C1 segment of cervical spinal cord (tissue), 14 donors: ENCODE results near the gene GABBR1.

Source experiments
- DNase-seq, 14 donors: peaks; one replicate each; lab custom pipeline; 2025; lab: John Stamatoyannopoulos, UW

The GABBR1 gene

GRCh38 chr6:29620630-29621029, 12.4 kb downstream of the GABBR1 start:
- DNase-seq, result no peak

GRCh38 chr6:29619578-29620160, 13.3 kb downstream of the GABBR1 start:
- no peak for DNase-seq

- DNase-seq, result no peak
Observed at GRCh38 chr6:29617782-29618554, 15.0 kb downstream of the GABBR1 start.

- DNase-seq, result no peak
Observed at GRCh38 chr6:29611426-29611825, 21.6 kb downstream of the GABBR1 start.

GRCh38 chr6:29610540-29610939, 22.4 kb downstream of the GABBR1 start:
- no peak for DNase-seq

GRCh38 chr6:29608131-29608530, 24.9 kb downstream of the GABBR1 start:
- DNase-seq, result peak in 5 of 14 donors; percentile 9 to 42 (median 18)

GRCh38 chr6:29603930-29604329, 29.1 kb downstream of the GABBR1 start:
- peak in 4 of 14 donors; percentile 9 to 45 (median 34) for DNase-seq

- DNase-seq, result no peak
Observed at GRCh38 chr6:29603456-29603855, 29.5 kb downstream of the GABBR1 start.

GRCh38 chr6:29602564-29603361, 30.2 kb downstream of the GABBR1 start:
- DNase-seq, result no peak

GRCh38 chr6:29598172-29598747, 34.7 kb downstream of the GABBR1 start:
- DNase-seq, result no peak

- no peak for DNase-seq
Observed at GRCh38 chr6:29597184-29597583, 35.8 kb downstream of the GABBR1 start.

GRCh38 chr6:29596381-29596900, 36.5 kb downstream of the GABBR1 start:
- DNase-seq, result no peak

- no peak for DNase-seq
Observed at GRCh38 chr6:29593199-29593855, 39.7 kb downstream of the GABBR1 start.

GRCh38 chr6:29591677-29592076, 41.3 kb downstream of the GABBR1 start:
- no peak for DNase-seq

- DNase-seq, result no peak
Observed at GRCh38 chr6:29590218-29590808, 42.7 kb downstream of the GABBR1 start.

GRCh38 chr6:29589423-29590048, 43.4 kb downstream of the GABBR1 start:
- DNase-seq, result peak in 3 of 14 donors; percentile 3 to 7 (median 5)

- DNase-seq, result no peak
Observed at GRCh38 chr6:29584821-29585220, 48.2 kb downstream of the GABBR1 start, which contains the start of gene OR2H2. TSS of gene OR2H2 (plus strand) at chr6:29585121. CDS start at chr6:29587945, 2,824 bp downstream.

GRCh38 chr6:29577544-29577943, 55.4 kb downstream of the GABBR1 start:
- DNase-seq, result no peak

- no peak for DNase-seq
Observed at GRCh38 chr6:29576056-29576455, 56.9 kb downstream of the GABBR1 start.

- no peak for DNase-seq
Observed at GRCh38 chr6:29567991-29568390, 65.0 kb downstream of the GABBR1 start.
